ENCODE measurements around the gene FBXO38.
"Not testable (repeated sequence)": the region's sequence is repeated elsewhere in the genome, so short reads cannot be mapped to it uniquely, and the experiment has no call there.

The FBXO38 gene

GRCh38 chr5:148459669-148460068, 75.9 kb downstream of the FBXO38 start:
- TF ChIP-seq ZNF274 (IDR thresholded peaks at IDR 0.05; ENCODE audit: low read depth, low read length), result no peak
- no peak overlapping the region for H3K4me3 ChIP-seq (ENCODE audit: low read length)

- no peak overlapping the region for H3K4me3 ChIP-seq (ENCODE audit: low read length)
- TF ChIP-seq ZNF274 (IDR thresholded peaks at IDR 0.05; ENCODE audit: low read depth, low read length), result no peak
Measured at GRCh38 chr5:148465381-148466235, 81.8 kb downstream of the FBXO38 start.

GRCh38 chr5:148466236-148466580, 82.5 kb downstream of the FBXO38 start:
- TF ChIP-seq ZNF274 (IDR thresholded peaks at IDR 0.05; ENCODE audit: low read depth, low read length), result no peak
- no peak overlapping the region for H3K4me3 ChIP-seq (ENCODE audit: low read length)

- TF ChIP-seq ZNF274 (IDR thresholded peaks at IDR 0.05; ENCODE audit: low read depth, low read length), result no peak
Measured at GRCh38 chr5:148467958-148468357, 84.2 kb downstream of the FBXO38 start.

GRCh38 chr5:148468746-148469145, 85.0 kb downstream of the FBXO38 start:
- not testable (repeated sequence) for H3K4me3 ChIP-seq (ENCODE audit: low read length)

More at GRCh38 chr5:148467958-148468357, 84.2 kb downstream of the FBXO38 start:
- no peak overlapping the region for H3K4me3 ChIP-seq (ENCODE audit: low read length)

- TF ChIP-seq ZNF274 (IDR thresholded peaks at IDR 0.05; ENCODE audit: low read depth, low read length), result no peak
- H3K4me3 ChIP-seq (ENCODE audit: low read length), result no peak overlapping the region
Measured at GRCh38 chr5:148469501-148469935, 85.8 kb downstream of the FBXO38 start.

- TF ChIP-seq ZNF274 (IDR thresholded peaks at IDR 0.05; ENCODE audit: low read depth, low read length), result no peak
- no peak overlapping the region for H3K4me3 ChIP-seq (ENCODE audit: low read length)
Measured at GRCh38 chr5:148471379-148471778, 87.6 kb downstream of the FBXO38 start.

- H3K4me3 ChIP-seq (ENCODE audit: low read length), result no peak overlapping the region
- TF ChIP-seq ZNF274 (IDR thresholded peaks at IDR 0.05; ENCODE audit: low read depth, low read length), result no peak
Measured at GRCh38 chr5:148474025-148474511, 90.3 kb downstream of the FBXO38 start.

GRCh38 chr5:148476302-148476701, 92.5 kb downstream of the FBXO38 start:
- TF ChIP-seq ZNF274 (IDR thresholded peaks at IDR 0.05; ENCODE audit: low read depth, low read length), result no peak
- no peak overlapping the region for H3K4me3 ChIP-seq (ENCODE audit: low read length)

GRCh38 chr5:148477429-148477828, 93.7 kb downstream of the FBXO38 start:
- TF ChIP-seq ZNF274 (IDR thresholded peaks at IDR 0.05; ENCODE audit: low read depth, low read length), result no peak
- no peak overlapping the region for H3K4me3 ChIP-seq (ENCODE audit: low read length)

- TF ChIP-seq ZNF274 (IDR thresholded peaks at IDR 0.05; ENCODE audit: low read depth, low read length), result no peak
- no peak overlapping the region for H3K4me3 ChIP-seq (ENCODE audit: low read length)
Measured at GRCh38 chr5:148482196-148482595, 98.4 kb downstream of the FBXO38 start.

GRCh38 chr5:148482697-148483462, 99.1 kb downstream of the FBXO38 start:
- no peak for TF ChIP-seq ZNF274 (IDR thresholded peaks at IDR 0.05; ENCODE audit: low read depth, low read length)
- H3K4me3 ChIP-seq (ENCODE audit: low read length), result no peak overlapping the region

GRCh38 chr5:148483750-148484149, 100.0 kb downstream of the FBXO38 start:
- H3K4me3 ChIP-seq (ENCODE audit: low read length), result no peak overlapping the region
- no peak for TF ChIP-seq ZNF274 (IDR thresholded peaks at IDR 0.05; ENCODE audit: low read depth, low read length)

GRCh38 chr5:148484651-148485050, 100.9 kb downstream of the FBXO38 start:
- no peak for TF ChIP-seq ZNF274 (IDR thresholded peaks at IDR 0.05; ENCODE audit: low read depth, low read length)
- no peak overlapping the region for H3K4me3 ChIP-seq (ENCODE audit: low read length)

GRCh38 chr5:148486456-148486855, 102.7 kb downstream of the FBXO38 start:
- no peak overlapping the region for H3K4me3 ChIP-seq (ENCODE audit: low read length)
- TF ChIP-seq ZNF274 (IDR thresholded peaks at IDR 0.05; ENCODE audit: low read depth, low read length), result no peak
